Epithelial cell of esophagus (primary cell): ENCODE measurements around the gene ELMOD1.

Experiments
- DNase-seq: peaks from one replicate; pipeline ENCODE4 v3.0.0; 2010; ENCODE audit warnings: low read depth
- H3K4me3 ChIP-seq: 2 replicates; pipeline ENCODE4 v1.5.1; 2011; ENCODE audit warnings: mild to moderate bottlenecking, low read length, control low read depth
- TF ChIP-seq, protein P1 (sequence below): IDR thresholded peaks from 2 replicates; pipeline ENCODE4 v1.5.1; 2011; ENCODE audit warnings: low read depth, mild to moderate bottlenecking, low read length, control low read depth, inconsistent platforms; ENCODE audit not compliant: insufficient read depth; ENCODE audit errors: missing control alignments

Gene ELMOD1

DNA sequence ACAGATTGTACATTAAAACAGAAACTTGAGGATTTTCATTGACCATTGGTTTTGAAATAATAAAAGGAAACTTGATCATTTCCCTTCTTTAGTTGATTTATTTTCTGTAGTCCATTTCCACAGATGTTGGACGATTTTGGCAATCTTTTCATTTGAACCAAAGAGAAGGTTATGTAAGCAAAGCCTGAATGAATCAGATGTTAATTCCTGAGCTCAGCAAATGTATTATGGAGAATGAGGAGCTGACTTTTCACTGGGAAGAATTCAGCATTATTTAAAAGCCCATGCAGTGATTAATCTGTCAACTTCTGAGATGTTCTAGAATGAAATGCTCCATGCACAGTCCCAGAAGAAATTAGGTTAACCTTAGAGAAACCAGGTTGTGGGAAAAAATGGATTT, 29.0 kb downstream of the ELMOD1 start:
- no peak overlapping the region for H3K4me3 ChIP-seq
- DNase-seq = no peak
- TF ChIP-seq, protein P1, sequence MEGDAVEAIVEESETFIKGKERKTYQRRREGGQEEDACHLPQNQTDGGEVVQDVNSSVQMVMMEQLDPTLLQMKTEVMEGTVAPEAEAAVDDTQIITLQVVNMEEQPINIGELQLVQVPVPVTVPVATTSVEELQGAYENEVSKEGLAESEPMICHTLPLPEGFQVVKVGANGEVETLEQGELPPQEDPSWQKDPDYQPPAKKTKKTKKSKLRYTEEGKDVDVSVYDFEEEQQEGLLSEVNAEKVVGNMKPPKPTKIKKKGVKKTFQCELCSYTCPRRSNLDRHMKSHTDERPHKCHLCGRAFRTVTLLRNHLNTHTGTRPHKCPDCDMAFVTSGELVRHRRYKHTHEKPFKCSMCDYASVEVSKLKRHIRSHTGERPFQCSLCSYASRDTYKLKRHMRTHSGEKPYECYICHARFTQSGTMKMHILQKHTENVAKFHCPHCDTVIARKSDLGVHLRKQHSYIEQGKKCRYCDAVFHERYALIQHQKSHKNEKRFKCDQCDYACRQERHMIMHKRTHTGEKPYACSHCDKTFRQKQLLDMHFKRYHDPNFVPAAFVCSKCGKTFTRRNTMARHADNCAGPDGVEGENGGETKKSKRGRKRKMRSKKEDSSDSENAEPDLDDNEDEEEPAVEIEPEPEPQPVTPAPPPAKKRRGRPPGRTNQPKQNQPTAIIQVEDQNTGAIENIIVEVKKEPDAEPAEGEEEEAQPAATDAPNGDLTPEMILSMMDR = no peak

GRCh38 chr11:107621081-107621480, 30.1 kb downstream of the ELMOD1 start:
- H3K4me3 ChIP-seq = no peak overlapping the region
- no peak for DNase-seq
- TF ChIP-seq, protein P1 = no peak

GRCh38 chr11:107623183-107623582, 32.2 kb downstream of the ELMOD1 start:
- DNase-seq = no peak
- TF ChIP-seq, protein P1 = no peak
- no peak overlapping the region for H3K4me3 ChIP-seq

DNA sequence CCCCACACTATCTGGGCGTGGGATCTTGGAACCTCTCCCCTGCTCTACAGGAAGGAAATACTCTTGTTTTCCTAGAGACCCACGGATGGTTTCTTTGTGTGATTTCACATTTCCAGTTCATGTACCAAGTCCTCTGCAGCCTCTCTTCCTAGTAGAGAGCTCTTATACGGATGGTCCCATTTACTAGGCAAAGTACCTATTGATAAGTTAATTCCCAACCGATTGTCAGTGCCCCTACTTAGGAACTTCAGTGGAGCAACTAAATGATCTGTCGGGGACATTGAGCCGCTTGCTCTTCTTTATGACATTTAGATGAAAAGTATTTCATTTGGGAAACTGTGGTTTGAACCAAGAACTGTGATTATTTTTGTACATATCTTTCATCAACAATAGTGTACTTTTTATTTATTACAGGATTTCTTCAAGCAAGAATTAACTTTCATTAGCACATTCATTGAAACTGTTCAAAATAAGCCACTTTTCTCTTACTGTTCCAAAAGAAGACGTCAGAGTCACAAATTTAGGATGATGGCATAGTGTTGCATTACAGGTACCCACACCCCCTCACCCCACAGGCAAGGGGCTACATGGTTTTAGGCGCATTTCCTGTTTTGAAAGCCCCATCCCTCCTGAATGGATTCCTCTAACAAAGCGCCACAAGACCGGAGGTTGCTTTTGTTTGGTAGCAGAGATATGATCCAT, 34.2 kb downstream of the ELMOD1 start:
- TF ChIP-seq, protein P1 = no peak
- no peak overlapping the region for H3K4me3 ChIP-seq
- no peak for DNase-seq

DNA sequence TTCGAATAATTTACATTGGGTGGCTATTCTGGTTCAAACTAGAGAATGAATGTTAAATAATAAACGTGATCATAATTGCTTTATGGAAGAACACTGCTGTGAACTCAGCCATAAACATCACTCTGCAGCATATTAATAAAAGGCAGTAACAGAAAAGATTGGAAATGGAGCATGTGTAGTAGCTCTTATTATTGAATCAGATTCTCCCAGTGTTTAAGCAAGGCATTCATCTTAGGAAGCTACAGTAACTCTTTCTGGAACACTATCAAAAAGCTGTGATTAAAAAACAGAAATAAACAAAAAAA, 34.7 kb downstream of the ELMOD1 start:
- TF ChIP-seq, protein P1 = no peak
- no peak for DNase-seq
- no peak overlapping the region for H3K4me3 ChIP-seq

GRCh38 chr11:107631043-107631442, 40.1 kb downstream of the ELMOD1 start:
- DNase-seq = no peak
- H3K4me3 ChIP-seq = no peak overlapping the region
- TF ChIP-seq, protein P1 = no peak

DNA sequence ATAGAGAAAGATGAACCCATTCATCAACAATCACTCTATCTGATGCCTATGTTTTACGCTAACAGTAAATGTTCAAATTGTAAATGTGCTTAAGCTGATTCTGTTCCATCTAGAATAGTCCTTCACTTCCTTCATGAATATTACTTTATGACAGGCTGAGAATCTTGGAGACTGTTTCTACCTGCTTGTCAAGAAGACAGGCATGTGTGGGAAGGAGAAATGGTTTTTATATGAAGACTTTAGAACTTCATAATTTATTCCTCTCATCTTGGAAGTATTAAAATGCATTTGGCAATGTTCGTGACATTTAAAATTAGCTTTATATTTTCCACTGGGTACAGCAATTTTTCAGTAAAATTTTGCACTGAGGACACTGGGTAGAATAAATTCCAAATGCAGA, 41.0 kb downstream of the ELMOD1 start:
- no peak for DNase-seq
- no peak overlapping the region for H3K4me3 ChIP-seq
- TF ChIP-seq, protein P1 = no peak
